ENCODE results near the gene CFAP20DC.

DNA sequence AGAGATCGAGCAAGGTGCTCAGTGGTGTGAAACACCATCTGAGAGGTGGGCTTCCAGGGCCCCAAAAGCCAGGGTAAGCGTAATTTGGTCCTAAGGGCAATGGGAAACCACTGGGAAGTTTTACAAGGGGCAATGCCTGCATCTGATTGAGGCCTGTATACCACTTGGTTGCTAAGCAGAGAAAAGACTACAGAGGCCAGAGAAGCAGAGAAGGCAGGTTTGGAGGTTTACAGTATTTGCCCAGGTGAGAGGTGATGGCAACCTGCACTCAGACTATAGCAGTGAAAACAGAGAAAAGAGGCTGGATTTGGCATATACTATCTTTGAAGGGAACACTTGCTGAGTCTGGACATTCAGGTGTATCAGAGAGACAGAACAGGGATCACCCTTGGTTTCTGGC is 249.8 kb downstream of the CFAP20DC start:
- TF ChIP-seq, protein P1, sequence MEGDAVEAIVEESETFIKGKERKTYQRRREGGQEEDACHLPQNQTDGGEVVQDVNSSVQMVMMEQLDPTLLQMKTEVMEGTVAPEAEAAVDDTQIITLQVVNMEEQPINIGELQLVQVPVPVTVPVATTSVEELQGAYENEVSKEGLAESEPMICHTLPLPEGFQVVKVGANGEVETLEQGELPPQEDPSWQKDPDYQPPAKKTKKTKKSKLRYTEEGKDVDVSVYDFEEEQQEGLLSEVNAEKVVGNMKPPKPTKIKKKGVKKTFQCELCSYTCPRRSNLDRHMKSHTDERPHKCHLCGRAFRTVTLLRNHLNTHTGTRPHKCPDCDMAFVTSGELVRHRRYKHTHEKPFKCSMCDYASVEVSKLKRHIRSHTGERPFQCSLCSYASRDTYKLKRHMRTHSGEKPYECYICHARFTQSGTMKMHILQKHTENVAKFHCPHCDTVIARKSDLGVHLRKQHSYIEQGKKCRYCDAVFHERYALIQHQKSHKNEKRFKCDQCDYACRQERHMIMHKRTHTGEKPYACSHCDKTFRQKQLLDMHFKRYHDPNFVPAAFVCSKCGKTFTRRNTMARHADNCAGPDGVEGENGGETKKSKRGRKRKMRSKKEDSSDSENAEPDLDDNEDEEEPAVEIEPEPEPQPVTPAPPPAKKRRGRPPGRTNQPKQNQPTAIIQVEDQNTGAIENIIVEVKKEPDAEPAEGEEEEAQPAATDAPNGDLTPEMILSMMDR (IDR thresholded peaks at IDR 0.05; ENCODE audit: insufficient read depth, low read depth, low read length), result no peak
- TF ChIP-seq EZH2 (IDR thresholded peaks at IDR 0.05; ENCODE audit: insufficient read depth, low read length), result no peak
